Stomach smooth muscle (tissue), 2 donors: Measurements from ENCODE around the gene DNAH9.

Experiments used
- H3K27ac ChIP-seq: one replicate; pipeline ENCODE4 v1.7.0; 2013; ENCODE audit warnings: mild to moderate bottlenecking, low read length, inconsistent platforms
- H3K27me3 ChIP-seq, 2 donors: one replicate each; pipeline ENCODE4 v1.7.0; 2013; ENCODE audit warnings: low read length in 2 of 2; ENCODE audit not compliant: insufficient read depth in 2 of 2, control insufficient read depth in 1 of 2
- H3K36me3 ChIP-seq, 2 donors: one replicate each; pipeline ENCODE4 v1.7.0; 2013; ENCODE audit warnings: low read length in 2 of 2; ENCODE audit not compliant: control insufficient read depth in 2 of 2, insufficient read depth in 2 of 2
- H3K4me1 ChIP-seq: one replicate; pipeline ENCODE4 v1.7.0; 2013; ENCODE audit warnings: low read length; ENCODE audit not compliant: control insufficient read depth, insufficient read depth
- H3K4me3 ChIP-seq, 2 donors: one replicate each; pipeline ENCODE4 v1.7.0; 2013; ENCODE audit warnings: low read length in 2 of 2
- H3K9ac ChIP-seq, 2 donors: one replicate each; pipeline ENCODE4 v1.7.0; 2013; ENCODE audit warnings: low read length in 2 of 2, mild to moderate bottlenecking in 1 of 2
- H3K9me3 ChIP-seq, 2 donors: one replicate each; pipeline ENCODE4 v1.7.0; 2013; ENCODE audit warnings: low read length in 2 of 2; ENCODE audit not compliant: control insufficient read depth in 2 of 2
- donor health status: healthy.
- donor health status: Pancreatic carcinoma.

DNAH9 gene

GRCh38 chr17:11561281-11561680 lies 37.0 kb upstream of the DNAH9 start:
- H3K36me3 ChIP-seq = no peaks in the 10 kb centered on the region
- H3K27me3 ChIP-seq = no peaks in the 10 kb centered on the region
- H3K27ac ChIP-seq = no peak overlapping the region
- no peak overlapping the region for H3K9ac ChIP-seq
- H3K4me3 ChIP-seq = no peak overlapping the region
- no peaks in the 10 kb centered on the region for H3K4me1 ChIP-seq
- H3K9me3 ChIP-seq = no peaks in the 10 kb centered on the region

DNA sequence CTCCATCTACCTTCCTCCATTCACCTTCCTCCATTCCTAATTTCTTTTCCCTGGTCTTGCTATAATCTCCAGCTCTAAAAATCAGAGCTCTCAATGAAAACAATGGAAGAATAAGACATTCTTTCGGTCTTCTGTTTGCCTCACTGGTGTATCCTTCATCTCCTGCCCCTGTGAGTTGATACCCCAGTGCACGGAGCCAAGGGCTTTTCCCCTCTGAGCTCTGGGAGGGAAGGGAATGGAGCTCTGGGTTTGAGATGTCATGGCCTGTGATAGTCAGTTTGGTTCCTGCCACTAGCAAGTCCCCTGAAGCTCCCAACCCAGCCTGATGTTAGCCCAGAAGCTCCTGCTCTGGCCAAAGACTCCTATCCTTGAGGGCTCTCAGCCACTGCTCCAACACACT lies 36.6 kb upstream of the DNAH9 start:
- no peak overlapping the region for H3K9ac ChIP-seq
- H3K36me3 ChIP-seq = no peaks in the 10 kb centered on the region
- H3K4me3 ChIP-seq = no peak overlapping the region
- H3K9me3 ChIP-seq = no peaks in the 10 kb centered on the region
- no peak overlapping the region for H3K27ac ChIP-seq
- no peaks in the 10 kb centered on the region for H3K27me3 ChIP-seq
- H3K4me1 ChIP-seq = no peaks in the 10 kb centered on the region

GRCh38 chr17:11564589-11565380 lies 33.5 kb upstream of the DNAH9 start:
- Histone ChIP-seq H3K36me3 (no peaks in the 10 kb centered on the region), H3K9ac (no peak overlapping the region), H3K27ac (no peak overlapping the region), H3K4me3 (no peak overlapping the region), H3K27me3 (no peaks in the 10 kb centered on the region), H3K4me1 (no peaks in the 10 kb centered on the region), H3K9me3 (no peaks in the 10 kb centered on the region)

- Histone ChIP-seq H3K9ac (no peak overlapping the region), H3K27ac (no peak overlapping the region), H3K27me3 (no peaks in the 10 kb centered on the region), H3K36me3 (no peaks in the 10 kb centered on the region), H3K4me1 (no peaks in the 10 kb centered on the region), H3K9me3 (no peaks in the 10 kb centered on the region), H3K4me3 (no peak overlapping the region)
Measured at GRCh38 chr17:11565591-11565990, 32.7 kb upstream of the DNAH9 start.

DNA sequence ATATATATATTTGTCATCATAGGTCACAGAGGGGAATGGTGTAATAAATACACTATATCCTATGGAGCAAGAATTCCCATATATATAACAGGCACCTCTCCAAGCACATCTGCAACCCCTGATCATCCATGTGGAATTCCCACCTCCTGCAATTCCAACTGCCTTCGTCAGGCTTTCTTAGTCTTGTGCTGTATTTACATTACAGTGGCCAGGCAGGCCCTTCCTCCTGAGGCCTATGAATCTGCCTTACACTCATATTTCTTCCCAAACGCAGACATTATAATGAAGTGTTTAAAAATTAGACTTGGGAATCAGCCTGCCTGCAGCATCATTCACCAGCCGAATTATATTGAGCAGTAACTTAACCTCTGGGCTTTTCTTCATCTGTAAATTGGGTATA lies 19.3 kb upstream of the DNAH9 start:
- H3K4me1 ChIP-seq = no peaks in the 10 kb centered on the region
- no peak overlapping the region for H3K4me3 ChIP-seq
- H3K27me3 ChIP-seq = no peaks in the 10 kb centered on the region
- no peak overlapping the region for H3K27ac ChIP-seq
- H3K9me3 ChIP-seq = no peaks in the 10 kb centered on the region
- H3K9ac ChIP-seq = no peak overlapping the region
- no peaks in the 10 kb centered on the region for H3K36me3 ChIP-seq

DNA sequence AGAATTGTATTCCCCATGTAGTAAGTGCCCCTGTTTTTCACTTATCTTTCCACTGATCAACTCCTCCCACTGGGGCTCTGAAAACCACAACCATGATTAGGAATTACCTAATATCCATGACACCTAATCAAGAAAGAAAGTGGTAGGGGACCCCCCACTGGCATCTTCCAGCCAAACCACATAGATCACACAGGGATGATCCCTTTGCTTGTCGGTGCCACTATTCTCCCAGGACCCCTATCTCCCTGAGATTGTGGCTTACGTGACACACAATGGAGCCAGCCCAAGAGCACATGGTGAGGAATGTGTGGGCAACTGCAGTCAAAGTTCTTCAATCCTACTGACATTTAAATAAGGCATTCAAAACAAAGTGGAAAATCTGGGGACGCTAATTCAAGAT lies 17.6 kb upstream of the DNAH9 start:
- no peak overlapping the region for H3K27ac ChIP-seq
- H3K4me1 ChIP-seq = no peaks in the 10 kb centered on the region
- no peaks in the 10 kb centered on the region for H3K9me3 ChIP-seq
- H3K4me3 ChIP-seq = no peak overlapping the region
- no peaks in the 10 kb centered on the region for H3K36me3 ChIP-seq
- no peak overlapping the region for H3K9ac ChIP-seq
- no peaks in the 10 kb centered on the region for H3K27me3 ChIP-seq

GRCh38 chr17:11582217-11582616 lies 16.1 kb upstream of the DNAH9 start:
- Histone ChIP-seq H3K9ac (no peak overlapping the region), H3K4me3 (no peak overlapping the region), H3K36me3 (no peaks in the 10 kb centered on the region), H3K27me3 (no peaks in the 10 kb centered on the region), H3K4me1 (no peaks in the 10 kb centered on the region), H3K9me3 (no peaks in the 10 kb centered on the region), H3K27ac (no peak overlapping the region)

GRCh38 chr17:11583306-11583992 lies 14.8 kb upstream of the DNAH9 start:
- Histone ChIP-seq H3K36me3 (no peaks in the 10 kb centered on the region), H3K9ac (no peak overlapping the region), H3K9me3 (no peaks in the 10 kb centered on the region), H3K27ac (no peak overlapping the region), H3K27me3 (no peaks in the 10 kb centered on the region), H3K4me3 (no peak overlapping the region), H3K4me1 (no peaks in the 10 kb centered on the region)

DNA sequence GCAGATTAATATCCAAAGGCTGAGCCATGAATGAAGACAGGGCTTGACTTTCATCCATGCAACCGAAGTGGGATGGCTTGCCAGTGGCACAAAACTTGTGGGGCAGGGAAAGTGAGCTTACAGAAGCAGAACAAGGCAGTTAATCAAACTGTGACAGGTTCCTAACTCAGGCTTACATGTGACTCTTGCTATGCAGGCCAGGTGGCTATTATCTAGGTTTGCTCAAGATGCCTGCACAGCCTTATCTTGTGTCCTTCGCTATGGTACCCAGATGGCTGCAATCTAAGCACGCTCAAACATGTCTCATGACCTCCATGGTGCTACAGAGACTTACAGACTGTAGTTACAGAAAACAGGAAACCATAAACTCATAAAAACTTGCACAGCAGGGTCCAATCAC lies 8.6 kb upstream of the DNAH9 start:
- no peaks in the 10 kb centered on the region for H3K36me3 ChIP-seq
- H3K27me3 ChIP-seq = no peaks in the 10 kb centered on the region
- H3K9me3 ChIP-seq = no peaks in the 10 kb centered on the region

DNA sequence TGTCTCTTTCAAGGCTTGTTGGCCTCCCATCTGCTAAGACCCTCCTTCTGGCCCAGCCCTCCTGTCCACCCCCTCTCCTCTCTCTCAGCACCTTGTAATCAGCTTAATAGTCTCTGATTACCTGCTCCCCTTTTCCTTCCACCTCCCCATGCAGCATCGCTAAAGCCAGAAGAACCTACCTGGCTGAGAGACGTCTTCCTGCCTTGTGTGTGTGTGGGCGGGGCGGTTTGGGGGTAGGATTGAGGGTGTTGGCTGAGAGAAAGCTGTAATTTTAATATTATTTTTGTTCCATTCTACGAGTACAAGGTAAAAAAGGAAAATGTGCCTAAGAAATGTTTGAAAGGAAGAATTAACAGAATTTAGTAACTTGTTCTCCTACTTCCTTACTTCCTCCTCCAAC lies 3.4 kb downstream of the DNAH9 start:
- Histone ChIP-seq H3K4me3 (no peak overlapping the region), H3K27me3 (peaks cover 0 to 2% of the 10 kb centered on the region in 2 donors), H3K9me3 (no peaks in the 10 kb centered on the region), H3K9ac (no peak overlapping the region), H3K36me3 (no peaks in the 10 kb centered on the region), H3K4me1 (peaks cover 4% of the 10 kb centered on the region), H3K27ac (no peak overlapping the region)

More for the DNA sequence above, 8.6 kb upstream of the DNAH9 start:
- no peak overlapping the region for H3K9ac ChIP-seq
- no peaks in the 10 kb centered on the region for H3K4me1 ChIP-seq
- no peak overlapping the region for H3K4me3 ChIP-seq
- no peak overlapping the region for H3K27ac ChIP-seq

GRCh38 chr17:11608396-11608795 lies 10.1 kb downstream of the DNAH9 start:
- Histone ChIP-seq H3K9me3 (no peaks in the 10 kb centered on the region), H3K27ac (no peak overlapping the region), H3K4me3 (peak overlapping the region in 1 of 2 donors; percentile 22), H3K36me3 (no peaks in the 10 kb centered on the region), H3K27me3 (peaks cover 0 to 4% of the 10 kb centered on the region in 2 donors), H3K9ac (no peak overlapping the region), H3K4me1 (peaks cover 5% of the 10 kb centered on the region)
